Liver (tissue), 3 donors: ENCODE measurements around the gene NAPB.

Source experiments
- HNF4G ChIP-seq: IDR thresholded peaks from 2 replicates; pipeline ENCODE4 v1.6.1; 2016; ENCODE audit warnings: antibody characterized with exemption
- REST ChIP-seq: IDR thresholded peaks from 2 replicates; pipeline ENCODE4 v1.6.1; 2016; ENCODE audit warnings: antibody characterized with exemption, mild to moderate bottlenecking
- TAF1 ChIP-seq: conservative IDR thresholded peaks from 2 replicates; pipeline ENCODE4 v1.6.1; 2016; ENCODE audit warnings: antibody characterized with exemption, mild to moderate bottlenecking
- TF ChIP-seq, protein P1 (sequence below): fragments of 150-350 bp; IDR thresholded peaks from 2 replicates; pipeline ENCODE4 v1.5.1; 2017; ENCODE audit warnings: improper control_type of control experiment, low read depth, low read length; ENCODE audit not compliant: missing input control
- donor health status: healthy.
- donor health status: healthy.

GRCh38 chr20:23397961-23398360, 23.3 kb downstream of the NAPB start:
- TF ChIP-seq REST (no peak), HNF4G (no peak), TAF1 (no peak)
- TF ChIP-seq, protein P1, sequence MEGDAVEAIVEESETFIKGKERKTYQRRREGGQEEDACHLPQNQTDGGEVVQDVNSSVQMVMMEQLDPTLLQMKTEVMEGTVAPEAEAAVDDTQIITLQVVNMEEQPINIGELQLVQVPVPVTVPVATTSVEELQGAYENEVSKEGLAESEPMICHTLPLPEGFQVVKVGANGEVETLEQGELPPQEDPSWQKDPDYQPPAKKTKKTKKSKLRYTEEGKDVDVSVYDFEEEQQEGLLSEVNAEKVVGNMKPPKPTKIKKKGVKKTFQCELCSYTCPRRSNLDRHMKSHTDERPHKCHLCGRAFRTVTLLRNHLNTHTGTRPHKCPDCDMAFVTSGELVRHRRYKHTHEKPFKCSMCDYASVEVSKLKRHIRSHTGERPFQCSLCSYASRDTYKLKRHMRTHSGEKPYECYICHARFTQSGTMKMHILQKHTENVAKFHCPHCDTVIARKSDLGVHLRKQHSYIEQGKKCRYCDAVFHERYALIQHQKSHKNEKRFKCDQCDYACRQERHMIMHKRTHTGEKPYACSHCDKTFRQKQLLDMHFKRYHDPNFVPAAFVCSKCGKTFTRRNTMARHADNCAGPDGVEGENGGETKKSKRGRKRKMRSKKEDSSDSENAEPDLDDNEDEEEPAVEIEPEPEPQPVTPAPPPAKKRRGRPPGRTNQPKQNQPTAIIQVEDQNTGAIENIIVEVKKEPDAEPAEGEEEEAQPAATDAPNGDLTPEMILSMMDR = no peak
